ENCODE measurements around the gene TSPAN14.
"Not testable (repeated sequence)": the region's sequence is repeated elsewhere in the genome, so short reads cannot be mapped to it uniquely, and the experiment has no call there.

Gene TSPAN14

DNA sequence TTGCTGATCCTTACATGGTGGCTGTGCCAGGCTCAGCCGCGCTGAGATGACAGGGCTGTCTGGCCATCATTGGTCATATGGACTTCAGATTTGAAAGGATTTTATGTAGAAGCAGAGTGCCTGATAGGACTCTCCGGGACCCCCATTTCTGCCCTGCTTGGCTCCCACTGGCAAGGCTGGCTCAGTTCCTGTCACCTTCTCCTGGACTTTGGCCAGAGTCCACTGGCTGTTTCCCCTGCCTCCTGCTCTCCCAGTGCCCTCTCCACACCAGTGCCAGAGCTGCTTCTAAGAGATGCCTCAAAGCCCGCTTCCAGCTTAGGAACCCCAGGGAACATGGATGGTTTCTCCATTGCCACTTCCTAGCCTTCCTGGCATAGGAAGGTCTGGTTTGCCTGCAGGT is 78.5 kb downstream of the TSPAN14 start:
- H3K27me3 ChIP-seq (ENCODE audit: insufficient read depth, low read length): no peaks in the 10 kb centered on the region
- no peak overlapping the region for H2AFZ ChIP-seq (ENCODE audit: insufficient read depth, low read length, poor library complexity)
- WGBS (ENCODE audit: extremely low coverage, insufficient coverage, insufficient read length): no CpG with 5 or more reads among the region's 4 CpGs

DNA sequence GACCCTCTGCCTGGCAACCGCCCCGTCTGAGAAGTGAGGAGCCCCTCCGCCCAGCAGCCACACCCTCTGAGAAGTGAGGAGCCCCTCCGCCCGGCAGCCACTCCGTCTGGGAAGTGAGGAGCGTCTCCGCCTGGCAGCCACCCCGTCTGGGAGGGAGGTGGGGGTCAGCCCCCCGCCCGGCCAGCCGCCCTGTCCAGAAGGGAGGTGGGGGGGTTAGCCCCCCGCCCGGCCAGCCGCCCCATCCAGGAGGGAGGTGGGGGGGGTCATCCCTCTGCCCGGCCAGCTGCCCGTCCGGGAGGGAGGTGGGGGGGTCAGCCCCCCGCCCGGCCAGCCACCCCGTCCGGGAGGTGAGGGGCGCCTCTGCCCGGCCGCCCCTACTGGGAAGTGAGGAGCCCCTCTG is 79.9 kb downstream of the TSPAN14 start:
- peaks cover 9 to 13% of the 10 kb centered on the region in 2 experiments for H3K4me1 ChIP-seq (ENCODE audit: control insufficient read depth in 1 of 2, insufficient read depth in 2 of 2, low read length in 2 of 2)

More for the DNA sequence above, 78.5 kb downstream of the TSPAN14 start:
- DNase-seq: no peak
- Histone ChIP-seq H3K4ac (ENCODE audit: low read depth, low read length) (no peak overlapping the region), H3K4me2 (ENCODE audit: low read length) (no peak overlapping the region), H2BK5ac (ENCODE audit: low read depth, low read length, poor library complexity) (no peak overlapping the region), H2BK120ac (ENCODE audit: insufficient read depth, low read length, poor library complexity) (no peak overlapping the region), H3K79me2 (ENCODE audit: control insufficient read depth, insufficient read depth, low read length, poor library complexity) (no peaks in the 10 kb centered on the region), H4K8ac (ENCODE audit: low read depth, low read length) (no peak overlapping the region), H3K36me3 (ENCODE audit: control insufficient read depth in 1 of 2, insufficient read depth in 2 of 2, low read length in 2 of 2) (no peaks in the 10 kb centered on the region), H3K4me1 (ENCODE audit: control insufficient read depth in 1 of 2, insufficient read depth in 2 of 2, low read length in 2 of 2) (peaks cover 6 to 7% of the 10 kb centered on the region in 2 experiments), H3K23ac (ENCODE audit: low read length) (no peak overlapping the region), H4K91ac (ENCODE audit: low read depth, low read length) (no peak overlapping the region), H3K4me3 (ENCODE audit: low read depth, low read length) (no peak overlapping the region), H3K14ac (ENCODE audit: low read length) (no peak overlapping the region), H4K12ac (ENCODE audit: low read depth, low read length) (no peak overlapping the region), H2BK12ac (ENCODE audit: low read length) (no peak overlapping the region), H3K27ac (ENCODE audit: low read depth, low read length) (no peak overlapping the region), H3K9ac (ENCODE audit: low read length) (no peak overlapping the region), H3K79me1 (ENCODE audit: low read length) (peaks cover 2% of the 10 kb centered on the region), H3K18ac (ENCODE audit: low read length) (no peak overlapping the region), H3K9me3 (ENCODE audit: insufficient read depth, low read depth, low read length) (peaks cover 9% of the 10 kb centered on the region), H2AK5ac (ENCODE audit: low read length) (no peak overlapping the region)

DNA sequence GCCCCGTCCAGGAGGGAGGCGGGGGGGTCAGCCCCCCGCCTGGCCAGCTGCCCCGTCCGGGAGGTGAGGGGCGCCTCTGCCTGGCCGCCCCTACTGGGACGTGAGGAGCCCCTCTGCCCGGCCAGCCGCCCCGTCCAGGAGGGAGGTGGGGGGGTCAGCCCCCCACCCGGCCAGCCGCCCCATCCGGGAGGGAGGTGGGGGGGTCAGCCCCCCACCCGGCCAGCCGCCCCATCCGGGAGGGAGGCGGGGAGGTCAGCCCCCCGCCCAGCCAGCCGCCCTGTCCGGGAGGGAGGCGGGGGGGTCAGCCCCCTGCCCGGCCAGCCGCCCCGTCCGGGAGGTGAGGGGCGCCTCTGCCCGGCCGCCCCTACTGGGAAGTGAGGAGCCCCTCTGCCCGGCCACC is 80.5 kb downstream of the TSPAN14 start:
- not testable (repeated sequence) for H3K9me3 ChIP-seq (ENCODE audit: insufficient read depth, low read depth, low read length); H3K79me1 ChIP-seq (ENCODE audit: low read length); H2AK5ac ChIP-seq (ENCODE audit: low read length); H2BK12ac ChIP-seq (ENCODE audit: low read length); H3K14ac ChIP-seq (ENCODE audit: low read length); H4K91ac ChIP-seq (ENCODE audit: low read depth, low read length); H3K27me3 ChIP-seq (ENCODE audit: insufficient read depth, low read length); H3K79me2 ChIP-seq (ENCODE audit: control insufficient read depth, insufficient read depth, low read length, poor library complexity); H3K4me2 ChIP-seq (ENCODE audit: low read length); H3K4ac ChIP-seq (ENCODE audit: low read depth, low read length); H4K12ac ChIP-seq (ENCODE audit: low read depth, low read length); H3K27ac ChIP-seq (ENCODE audit: low read depth, low read length); H2BK120ac ChIP-seq (ENCODE audit: insufficient read depth, low read length, poor library complexity); H2AFZ ChIP-seq (ENCODE audit: insufficient read depth, low read length, poor library complexity); H4K8ac ChIP-seq (ENCODE audit: low read depth, low read length); DNase-seq; H3K9ac ChIP-seq (ENCODE audit: low read length); H2BK5ac ChIP-seq (ENCODE audit: low read depth, low read length, poor library complexity); H3K36me3 ChIP-seq (ENCODE audit: control insufficient read depth in 1 of 2, insufficient read depth in 2 of 2, low read length in 2 of 2); H3K18ac ChIP-seq (ENCODE audit: low read length); H3K23ac ChIP-seq (ENCODE audit: low read length); H3K4me3 ChIP-seq (ENCODE audit: low read depth, low read length)
- H3K4me1 ChIP-seq (ENCODE audit: control insufficient read depth in 1 of 2, insufficient read depth in 2 of 2, low read length in 2 of 2): peaks cover 9 to 13% of the 10 kb centered on the region in 2 experiments
- WGBS (ENCODE audit: extremely low coverage, insufficient coverage, insufficient read length): no CpG with 5 or more reads among the region's 30 CpGs

More for the DNA sequence above, 79.9 kb downstream of the TSPAN14 start:
- H3K36me3 ChIP-seq (ENCODE audit: control insufficient read depth in 1 of 2, insufficient read depth in 2 of 2, low read length in 2 of 2); H4K91ac ChIP-seq (ENCODE audit: low read depth, low read length); H2AK5ac ChIP-seq (ENCODE audit: low read length); H2BK5ac ChIP-seq (ENCODE audit: low read depth, low read length, poor library complexity); H3K14ac ChIP-seq (ENCODE audit: low read length); H3K4me2 ChIP-seq (ENCODE audit: low read length); H3K27me3 ChIP-seq (ENCODE audit: insufficient read depth, low read length); H2BK12ac ChIP-seq (ENCODE audit: low read length); H3K79me1 ChIP-seq (ENCODE audit: low read length); H2BK120ac ChIP-seq (ENCODE audit: insufficient read depth, low read length, poor library complexity); H3K23ac ChIP-seq (ENCODE audit: low read length); H4K8ac ChIP-seq (ENCODE audit: low read depth, low read length); DNase-seq; H3K9ac ChIP-seq (ENCODE audit: low read length); H3K18ac ChIP-seq (ENCODE audit: low read length); H3K4ac ChIP-seq (ENCODE audit: low read depth, low read length); H3K79me2 ChIP-seq (ENCODE audit: control insufficient read depth, insufficient read depth, low read length, poor library complexity); H3K27ac ChIP-seq (ENCODE audit: low read depth, low read length); H3K4me3 ChIP-seq (ENCODE audit: low read depth, low read length); H3K9me3 ChIP-seq (ENCODE audit: insufficient read depth, low read depth, low read length); H2AFZ ChIP-seq (ENCODE audit: insufficient read depth, low read length, poor library complexity); H4K12ac ChIP-seq (ENCODE audit: low read depth, low read length): not testable (repeated sequence)
- no CpG with 5 or more reads among the region's 25 CpGs for WGBS (ENCODE audit: extremely low coverage, insufficient coverage, insufficient read length)

DNA sequence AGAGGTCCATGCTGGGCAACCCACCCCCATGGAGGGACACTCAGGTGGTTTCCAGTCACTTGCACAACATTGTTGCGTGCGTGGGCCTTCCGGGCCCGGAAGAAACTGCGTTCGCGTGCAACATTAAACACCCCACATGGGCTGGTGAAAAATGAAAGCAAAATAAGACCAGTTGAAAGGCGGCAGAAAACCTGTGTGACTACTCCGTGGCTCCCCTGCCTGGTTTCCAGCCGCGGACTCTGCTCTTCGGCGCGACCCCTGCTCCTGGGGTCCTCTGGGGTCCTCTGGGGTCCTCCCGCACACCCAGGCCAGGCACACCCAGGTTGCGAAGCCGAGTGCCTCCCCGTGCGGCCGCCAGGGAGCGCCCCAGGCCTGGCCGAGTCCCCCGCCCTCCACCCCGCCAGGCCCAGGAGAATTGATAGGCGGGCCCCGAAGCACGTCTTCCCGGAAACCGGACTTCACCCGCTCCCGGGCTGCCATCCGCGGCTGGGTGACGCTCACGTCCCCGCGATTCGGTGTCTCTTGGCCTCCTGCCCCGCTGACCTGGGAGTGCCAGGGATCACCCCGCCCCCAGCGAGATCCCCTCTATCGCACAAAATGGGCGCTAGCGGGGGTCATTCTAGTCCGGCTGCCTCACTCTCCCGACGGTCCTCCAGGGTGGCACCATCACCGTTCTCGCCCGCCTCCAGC is 81.7 kb downstream of the TSPAN14 start:
- no peak overlapping the region for H4K8ac ChIP-seq (ENCODE audit: low read depth, low read length)
- WGBS (ENCODE audit: extremely low coverage, insufficient coverage, insufficient read length): no CpG with 5 or more reads among the region's 50 CpGs

More for the DNA sequence above, 81.7 kb downstream of the TSPAN14 start:
- Histone ChIP-seq H3K79me2 (ENCODE audit: control insufficient read depth, insufficient read depth, low read length, poor library complexity) (no peaks in the 10 kb centered on the region), H4K91ac (ENCODE audit: low read depth, low read length) (no peak overlapping the region), H2AFZ (ENCODE audit: insufficient read depth, low read length, poor library complexity) (no peak overlapping the region), H2BK12ac (ENCODE audit: low read length) (no peak overlapping the region), H3K23ac (ENCODE audit: low read length) (no peak overlapping the region), H3K4ac (ENCODE audit: low read depth, low read length) (no peak overlapping the region), H3K14ac (ENCODE audit: low read length) (no peak overlapping the region), H3K9me3 (ENCODE audit: insufficient read depth, low read depth, low read length) (peaks cover 9% of the 10 kb centered on the region), H3K4me3 (ENCODE audit: low read depth, low read length) (peak overlapping the region; percentile 26), H3K36me3 (ENCODE audit: control insufficient read depth in 1 of 2, insufficient read depth in 2 of 2, low read length in 2 of 2) (no peaks in the 10 kb centered on the region), H2BK120ac (ENCODE audit: insufficient read depth, low read length, poor library complexity) (no peak overlapping the region), H2BK5ac (ENCODE audit: low read depth, low read length, poor library complexity) (no peak overlapping the region), H3K27me3 (ENCODE audit: insufficient read depth, low read length) (no peaks in the 10 kb centered on the region), H3K18ac (ENCODE audit: low read length) (no peak overlapping the region), H3K4me2 (ENCODE audit: low read length) (no peak overlapping the region), H2AK5ac (ENCODE audit: low read length) (no peak overlapping the region), H3K9ac (ENCODE audit: low read length) (no peak overlapping the region), H3K4me1 (ENCODE audit: control insufficient read depth in 1 of 2, insufficient read depth in 2 of 2, low read length in 2 of 2) (peaks cover 9 to 13% of the 10 kb centered on the region in 2 experiments), H4K12ac (ENCODE audit: low read depth, low read length) (no peak overlapping the region), H3K27ac (ENCODE audit: low read depth, low read length) (no peak overlapping the region), H3K79me1 (ENCODE audit: low read length) (peaks cover 2% of the 10 kb centered on the region)
- peak; percentile 41 to 56 for DNase-seq
